SH-SY5Y (cell line): ENCODE data around the gene DCLRE1C.

Experiments used
- GATA2 ChIP-seq: IDR thresholded peaks from 2 replicates; pipeline ENCODE4 v1.6.1; 2011; ENCODE audit warnings: mild to moderate bottlenecking, low read depth, low read length
- GATA3 ChIP-seq: IDR thresholded peaks from 2 replicates; pipeline ENCODE4 v1.6.1; 2011; ENCODE audit warnings: low read depth, mild to moderate bottlenecking, low read length, moderate library complexity

The DCLRE1C gene

GRCh38 chr10:14954001-14954770, at the start of gene DCLRE1C:
TSS of gene DCLRE1C (minus strand) at chr10:14954096. CDS start at chr10:14954010, 86 bp downstream.
- TF ChIP-seq GATA3 = no peak
- TF ChIP-seq GATA2 = no peak

DNA sequence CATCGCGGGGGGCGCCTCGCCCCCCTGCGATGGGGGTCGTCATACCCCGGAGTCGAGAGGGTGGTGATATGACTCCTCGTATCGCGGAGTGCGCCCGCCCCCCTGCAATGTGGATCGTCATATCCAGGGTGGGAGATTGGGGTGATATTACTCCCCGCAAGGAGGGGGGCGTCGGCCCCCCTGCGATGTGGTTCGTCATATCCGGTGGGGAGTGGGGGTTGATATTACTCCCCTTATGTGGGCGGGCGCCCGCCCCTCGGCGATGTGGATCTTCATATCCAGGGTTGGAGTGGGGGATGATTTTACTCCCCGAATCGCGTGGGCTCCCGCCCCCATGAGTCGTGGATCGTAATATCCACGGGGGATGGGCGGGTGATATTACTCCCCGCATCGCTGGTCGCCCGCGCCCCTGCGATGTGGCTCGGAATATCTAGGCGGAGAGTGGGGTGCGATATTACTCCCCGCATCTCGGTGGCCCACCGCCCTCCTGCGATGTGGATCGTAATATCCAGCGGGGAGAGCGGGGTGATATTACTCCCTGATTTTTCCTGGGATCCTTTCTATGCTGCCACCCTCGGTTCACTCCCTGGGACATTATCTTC, 42.2 kb upstream of the DCLRE1C start:
- TF ChIP-seq GATA2 = no peak

DNA sequence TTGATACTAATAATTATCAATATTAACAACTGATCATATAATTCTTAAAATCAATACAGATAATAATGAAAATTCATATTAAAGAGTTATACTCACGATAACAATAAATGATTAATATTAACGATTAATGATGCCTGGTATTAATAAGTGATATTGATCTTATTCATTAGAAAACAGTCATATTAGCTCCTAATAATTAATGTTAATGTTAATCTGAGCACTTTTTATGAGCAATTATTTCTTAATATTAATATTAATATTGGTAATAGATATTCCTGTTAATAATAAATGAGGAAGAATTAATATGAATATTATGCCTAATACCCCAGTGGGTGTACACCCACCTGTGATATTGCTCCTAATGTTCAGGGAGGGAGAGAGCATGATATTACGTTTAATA, 28.8 kb upstream of the DCLRE1C start:
- TF ChIP-seq GATA2 (no peak), GATA3 (no peak)

DNA sequence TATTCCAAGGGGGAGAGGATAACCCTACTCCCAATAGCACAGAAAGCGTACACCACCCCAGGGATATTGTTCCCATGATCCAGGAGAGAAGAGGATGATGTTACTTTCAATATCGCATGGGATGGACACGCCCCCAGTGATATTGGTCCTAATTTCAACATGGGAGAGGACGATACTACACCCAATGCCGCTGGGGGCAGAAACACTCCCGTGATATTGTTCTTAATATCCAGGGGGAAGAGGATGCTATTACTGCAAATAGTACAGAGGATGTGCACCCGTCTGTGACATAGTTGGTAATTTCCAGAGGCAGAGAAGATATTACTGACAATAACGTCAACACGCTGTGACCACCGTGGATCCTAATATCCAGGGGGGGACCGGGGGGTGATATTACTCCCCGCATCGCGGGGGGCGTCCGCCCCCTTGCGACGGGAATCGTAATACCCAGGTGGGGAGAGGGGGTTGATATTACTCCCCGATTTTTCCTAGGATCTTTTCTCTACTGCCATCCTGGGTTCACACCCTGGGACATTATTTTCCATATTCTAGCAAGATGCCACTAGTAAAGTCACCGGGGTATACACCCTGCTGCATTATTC, 21.9 kb upstream of the DCLRE1C start:
- TF ChIP-seq GATA2 (no peak), GATA3 (no peak)

- TF ChIP-seq GATA2 (no peak), GATA3 (no peak)
These were observed 18.1 kb upstream of the DCLRE1C start for GRCh38 chr10:14971867-14972448.

DNA sequence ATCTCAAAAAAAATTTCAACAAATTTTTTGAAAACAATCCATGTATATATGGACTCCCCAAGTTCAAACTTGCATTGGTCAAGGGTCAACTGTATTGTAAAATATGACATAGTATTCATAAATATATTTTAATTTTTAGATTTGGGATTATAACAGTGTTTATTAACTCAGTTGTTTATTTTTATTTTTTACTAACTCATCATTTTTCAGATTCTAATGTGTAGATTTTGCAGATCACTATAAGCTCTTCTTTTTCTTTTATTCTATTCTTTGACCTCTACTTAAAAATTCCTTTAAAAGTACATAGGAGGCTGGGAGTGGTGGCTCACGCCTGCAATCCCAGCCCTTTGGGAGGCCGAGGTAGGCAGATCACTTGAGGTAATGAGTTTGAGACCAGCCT, 14.0 kb upstream of the DCLRE1C start:
- no peak for TF ChIP-seq GATA3
- TF ChIP-seq GATA2 = no peak

DNA sequence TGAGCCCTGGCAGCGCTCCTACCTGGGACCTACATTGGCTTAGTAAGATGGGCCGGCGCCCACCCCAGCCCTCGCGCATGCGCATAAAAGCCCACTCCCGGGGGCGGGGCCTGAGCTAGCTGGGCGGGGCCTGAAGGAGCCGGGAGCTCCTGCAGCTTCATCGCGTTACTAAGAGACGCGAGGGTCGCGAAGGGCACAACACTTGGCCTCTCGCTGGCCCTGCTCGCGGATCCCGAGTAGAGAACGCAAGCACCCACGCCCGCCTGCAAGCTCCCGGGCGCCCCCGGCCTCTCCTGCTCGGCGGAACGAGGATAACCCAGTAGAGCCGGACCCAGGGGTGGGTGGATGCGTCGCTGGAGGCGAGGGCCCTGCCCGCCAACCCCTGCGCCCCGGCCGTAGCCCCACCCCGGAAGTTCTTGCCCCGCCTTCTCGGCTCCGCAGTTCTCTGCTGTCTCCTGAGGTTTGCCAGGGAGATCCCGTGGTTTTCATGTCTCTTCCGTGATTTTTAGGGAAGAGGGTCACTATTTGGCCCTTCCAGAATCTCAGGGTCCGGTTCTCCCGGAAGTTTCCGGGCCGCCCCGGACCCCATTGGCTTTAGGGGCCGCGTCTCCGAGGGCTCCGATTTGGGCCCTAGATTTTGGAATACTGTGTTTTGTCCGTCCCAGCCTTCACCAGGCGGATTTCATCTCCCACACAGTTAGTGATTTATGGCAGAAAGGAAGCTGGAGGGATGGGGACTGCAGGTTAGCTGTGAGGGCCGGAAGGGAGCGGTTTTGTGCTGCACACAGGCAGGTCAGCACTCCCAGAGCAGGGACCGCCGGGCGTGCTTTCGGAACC, 5.5 kb upstream of the DCLRE1C start, which contains the start of gene MEIG1:
TSS of gene MEIG1 (plus strand) at position 168 of the 837 bp plus-strand sequence. CDS start 7,081 bp downstream, outside the sequence.
- no peak for TF ChIP-seq GATA2
- no peak for TF ChIP-seq GATA3

DNA sequence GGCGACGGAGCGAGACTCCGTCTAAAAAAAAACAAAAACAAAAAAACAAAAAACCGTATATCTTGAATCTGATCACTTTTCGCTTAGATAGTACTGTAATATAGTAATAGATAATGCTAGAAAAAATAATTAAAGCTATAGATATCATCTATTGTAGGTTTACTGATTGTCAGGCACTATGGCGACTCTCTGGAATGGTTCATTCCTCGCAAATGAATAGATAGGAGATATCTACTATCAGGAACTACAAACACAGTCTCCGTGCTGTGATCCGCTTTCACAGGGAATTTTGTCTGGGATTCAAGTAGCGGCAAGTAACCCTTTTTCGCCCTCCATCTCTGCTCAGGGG, 5.0 kb upstream of the DCLRE1C start:
- TF ChIP-seq GATA2 (peak; percentile 17; the same call in 1 of the 2 replicates), GATA3 (no peak)

GRCh38 chr10:14954934-14955333, 1.0 kb upstream of the DCLRE1C start:
- no peak for TF ChIP-seq GATA3
- no peak for TF ChIP-seq GATA2

DNA sequence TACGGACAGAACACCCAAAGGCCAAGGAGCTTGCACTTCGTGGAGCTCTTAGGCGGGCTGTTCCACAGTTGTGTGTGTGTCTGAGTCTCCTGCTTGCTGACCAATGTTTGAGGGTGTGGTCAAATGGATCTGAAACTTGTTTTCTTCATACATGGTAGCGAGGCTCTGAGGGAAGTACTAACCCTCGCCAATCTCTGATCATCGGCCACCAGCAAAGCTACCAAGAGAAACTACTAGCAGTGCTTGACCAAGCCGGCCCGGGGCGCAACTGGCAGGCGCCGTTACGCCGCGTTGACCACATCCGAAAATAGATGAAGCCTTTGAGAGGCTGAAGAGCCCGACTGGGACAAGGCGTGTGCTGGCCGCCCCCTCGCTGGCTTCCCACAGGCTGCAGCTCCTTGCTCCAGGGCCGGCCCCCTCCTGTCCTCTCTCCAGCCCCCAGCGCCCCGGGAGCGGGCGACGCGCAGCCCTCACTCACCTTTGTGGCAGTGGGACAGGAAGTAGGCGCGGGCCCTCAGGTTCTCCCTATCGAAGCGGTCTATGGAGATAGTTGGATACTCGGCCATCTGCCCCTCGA, 384 bp downstream of the DCLRE1C start:
- no peak for TF ChIP-seq GATA3

GRCh38 chr10:14952851-14953423, 959 bp downstream of the DCLRE1C start:
- TF ChIP-seq GATA3 (no peak), GATA2 (no peak)

- TF ChIP-seq GATA2 (no peak), GATA3 (no peak)
These were observed 4.6 kb downstream of the DCLRE1C start for GRCh38 chr10:14949291-14949690.

GRCh38 chr10:14947268-14947667, 6.6 kb downstream of the DCLRE1C start:
- TF ChIP-seq GATA2 (no peak), GATA3 (no peak)

DNA sequence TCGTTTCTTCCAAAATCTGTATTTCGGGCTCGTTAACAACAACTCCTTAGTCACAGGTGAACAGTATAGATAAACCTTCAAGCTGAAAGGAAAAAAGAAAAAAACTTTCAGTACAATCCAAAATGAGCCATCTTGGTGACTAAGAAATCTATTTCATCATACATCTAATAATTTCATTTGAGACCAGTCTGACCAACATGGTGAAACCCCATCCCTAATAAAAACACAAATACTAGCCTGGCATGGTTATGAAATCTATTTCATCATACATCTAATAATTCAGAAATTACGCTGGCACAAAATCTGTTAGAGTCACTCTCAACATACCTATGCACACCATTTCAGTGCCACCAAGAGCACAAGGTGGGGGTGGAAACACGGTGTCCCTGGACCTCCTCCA, 8.8 kb downstream of the DCLRE1C start:
- TF ChIP-seq GATA3 (no peak), GATA2 (no peak)
